ENCODE results near the gene WDR53. TPM values are rescaled to one million over a fixed set of nuclear protein-coding genes. Genes with fewer than 3 reads are reported as not detected.

WDR53 gene
- total RNA-seq, 4 donors from 2014 or later: 2.5 to 12.6 (median 5.5) TPM

- Histone ChIP-seq H3K9me3 (peaks cover 0 to 36% (median 23%) of the 10 kb centered on the region in 3 donors), H3K36me3 (no peaks in the 10 kb centered on the region), H3K4me3 (no peak overlapping the region), H3K27me3 (no peaks in the 10 kb centered on the region), H3K4me1 (peaks cover 0 to 13% (median 0%) of the 10 kb centered on the region in 3 donors), H3K27ac (no peak overlapping the region)
- DNase-seq: no peak
- intact Hi-C loops (cut with DNase I): loop anchor here (5.0 kb wide), 1 partner anchor 267 kb away; no protein-coding TSS in a partner anchor
- WGBS, 2 donors: 85 to 88% methylated on average over 5 of the region's 5 CpGs
- no peak for TF ChIP-seq CTCF (IDR thresholded peaks at IDR 0.05)
- no peak for TF ChIP-seq POLR2A (IDR thresholded peaks at IDR 0.05)
Observed at GRCh38 chr3:196519718-196520082, 48.7 kb downstream of the WDR53 start.

- WGBS, 2 donors: 40% methylated on average over 12 of the region's 12 CpGs
- H3K9me3 ChIP-seq: peaks cover 0 to 36% (median 23%) of the 10 kb centered on the region in 3 donors
- no peak for DNase-seq
Observed at GRCh38 chr3:196518966-196519717, 49.2 kb downstream of the WDR53 start.

GRCh38 chr3:196517919-196518318, 50.4 kb downstream of the WDR53 start:
- intact Hi-C loops (cut with DNase I): loop anchor here (5.0 kb wide), 1 partner anchor 266 kb away; no protein-coding TSS in a partner anchor
- no peaks in the 10 kb centered on the region for H3K27me3 ChIP-seq
- 40 to 58% methylated on average over 2 of the region's 2 CpGs for WGBS, 2 donors

More at GRCh38 chr3:196518966-196519717, 49.2 kb downstream of the WDR53 start:
- no peaks in the 10 kb centered on the region for H3K36me3 ChIP-seq
- intact Hi-C loops (cut with DNase I): loop anchor here (5.0 kb wide), 1 partner anchor 267 kb away; no protein-coding TSS in a partner anchor
- no peaks in the 10 kb centered on the region for H3K27me3 ChIP-seq
- peaks cover 0 to 13% (median 0%) of the 10 kb centered on the region in 3 donors for H3K4me1 ChIP-seq
- no peak for TF ChIP-seq POLR2A (IDR thresholded peaks at IDR 0.05)
- peak in 5 of 6 experiments; percentile 52 to 86 (median 71) for TF ChIP-seq CTCF (IDR thresholded peaks at IDR 0.05)
- H3K27ac ChIP-seq: no peak overlapping the region
- no peak overlapping the region for H3K4me3 ChIP-seq

GRCh38 chr3:196517162-196517800, 51.1 kb downstream of the WDR53 start:
- intact Hi-C loops (cut with DNase I): loop anchor here (5.0 kb wide), 1 partner anchor 265 kb away; no protein-coding TSS in a partner anchor

More at GRCh38 chr3:196517919-196518318, 50.4 kb downstream of the WDR53 start:
- no peak for TF ChIP-seq CTCF (IDR thresholded peaks at IDR 0.05)
- TF ChIP-seq POLR2A (IDR thresholded peaks at IDR 0.05): no peak
- Histone ChIP-seq H3K4me3 (peak overlapping the region in 1 of 4 donors; percentile 12), H3K4me1 (peaks cover 0 to 15% (median 0%) of the 10 kb centered on the region in 3 donors), H3K36me3 (no peaks in the 10 kb centered on the region), H3K27ac (peak overlapping the region in 3 of 4 donors; percentile 3 to 52 (median 34)), H3K9me3 (peaks cover 0 to 36% (median 23%) of the 10 kb centered on the region in 3 donors)
- no peak for DNase-seq

More at GRCh38 chr3:196517162-196517800, 51.1 kb downstream of the WDR53 start:
- WGBS, 2 donors: 81 to 88% methylated on average over 2 of the region's 2 CpGs
- Histone ChIP-seq H3K36me3 (no peaks in the 10 kb centered on the region), H3K4me3 (peak overlapping the region in 1 of 4 donors; percentile 12), H3K27ac (peak overlapping the region in 3 of 4 donors; percentile 3 to 52 (median 34)), H3K27me3 (no peaks in the 10 kb centered on the region), H3K9me3 (peaks cover 0 to 36% (median 23%) of the 10 kb centered on the region in 3 donors), H3K4me1 (peaks cover 0 to 21% (median 0%) of the 10 kb centered on the region in 3 donors)
- TF ChIP-seq CTCF (IDR thresholded peaks at IDR 0.05) (no peak), POLR2A (IDR thresholded peaks at IDR 0.05) (no peak)
- DNase-seq: no peak
